SW480 (cell line): Measurements from ENCODE around the gene FBN2.

ENCODE experiments used
- DNase-seq: peaks from one replicate; pipeline ENCODE4 v3.0.0-alpha.2; 2016; ENCODE audit warnings: low spot score

The FBN2 gene

GRCh38 chr5:128252756-128253155 lies 285.3 kb downstream of the FBN2 start:
- no peak for DNase-seq

- no peak for DNase-seq
Measured at GRCh38 chr5:128252196-128252595, 285.8 kb downstream of the FBN2 start.

- no peak for DNase-seq
Measured at GRCh38 chr5:128245974-128246373, 292.1 kb downstream of the FBN2 start.

DNA sequence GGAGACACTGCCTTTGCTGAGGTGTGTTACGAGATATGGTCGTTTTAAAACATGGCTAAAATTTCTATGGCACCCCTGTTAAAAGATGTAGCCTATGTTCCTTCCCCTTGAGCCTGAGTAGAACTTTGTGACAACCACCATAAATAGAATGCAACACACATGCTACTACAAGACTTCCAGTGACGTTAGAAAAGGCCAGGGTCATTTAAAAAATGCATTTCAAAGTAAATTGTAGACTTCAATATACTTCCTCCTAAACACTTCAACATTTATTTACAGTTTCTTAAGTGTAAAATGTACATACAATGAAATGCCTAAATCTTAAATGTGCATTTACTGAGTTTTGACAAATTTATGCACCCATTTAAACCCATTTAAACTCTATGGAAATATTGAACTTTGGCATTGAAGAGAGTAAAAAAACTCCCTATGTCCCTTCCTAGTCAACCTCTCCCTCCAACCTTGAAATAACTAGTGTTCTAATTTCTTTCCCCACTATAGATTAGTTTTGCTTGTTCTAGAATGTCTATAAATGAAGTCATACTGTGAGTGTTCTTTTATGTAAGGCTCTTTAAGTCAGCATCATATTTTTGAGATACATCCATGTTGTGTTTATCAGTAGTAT lies 294.0 kb downstream of the FBN2 start:
- DNase-seq: no peak

- DNase-seq: no peak
Measured at GRCh38 chr5:128241051-128241695, 296.9 kb downstream of the FBN2 start.

DNA sequence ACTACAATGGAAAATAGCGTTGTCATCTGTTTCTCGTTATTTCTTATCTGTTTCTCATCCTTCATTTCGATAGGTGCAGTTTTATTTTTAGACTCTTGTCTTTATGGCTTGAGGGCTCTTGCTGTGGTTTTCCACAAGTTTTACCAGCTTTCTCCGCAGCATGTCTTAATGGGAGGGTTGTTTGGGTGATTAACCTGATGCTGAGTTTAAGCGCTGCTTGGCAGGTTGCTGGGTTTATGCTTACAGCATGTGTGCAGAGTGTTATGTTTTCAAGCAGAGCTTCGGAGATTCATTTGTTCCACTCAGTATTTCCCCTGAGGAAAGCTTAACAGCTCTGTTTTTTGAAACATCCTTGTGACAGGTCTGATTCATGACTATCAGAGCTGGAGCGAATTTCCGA lies 300.5 kb downstream of the FBN2 start:
- DNase-seq: no peak

- DNase-seq: no peak
Measured at GRCh38 chr5:128237000-128237399, 301.0 kb downstream of the FBN2 start.

- no peak for DNase-seq
Measured at GRCh38 chr5:128236334-128236733, 301.7 kb downstream of the FBN2 start.

DNA sequence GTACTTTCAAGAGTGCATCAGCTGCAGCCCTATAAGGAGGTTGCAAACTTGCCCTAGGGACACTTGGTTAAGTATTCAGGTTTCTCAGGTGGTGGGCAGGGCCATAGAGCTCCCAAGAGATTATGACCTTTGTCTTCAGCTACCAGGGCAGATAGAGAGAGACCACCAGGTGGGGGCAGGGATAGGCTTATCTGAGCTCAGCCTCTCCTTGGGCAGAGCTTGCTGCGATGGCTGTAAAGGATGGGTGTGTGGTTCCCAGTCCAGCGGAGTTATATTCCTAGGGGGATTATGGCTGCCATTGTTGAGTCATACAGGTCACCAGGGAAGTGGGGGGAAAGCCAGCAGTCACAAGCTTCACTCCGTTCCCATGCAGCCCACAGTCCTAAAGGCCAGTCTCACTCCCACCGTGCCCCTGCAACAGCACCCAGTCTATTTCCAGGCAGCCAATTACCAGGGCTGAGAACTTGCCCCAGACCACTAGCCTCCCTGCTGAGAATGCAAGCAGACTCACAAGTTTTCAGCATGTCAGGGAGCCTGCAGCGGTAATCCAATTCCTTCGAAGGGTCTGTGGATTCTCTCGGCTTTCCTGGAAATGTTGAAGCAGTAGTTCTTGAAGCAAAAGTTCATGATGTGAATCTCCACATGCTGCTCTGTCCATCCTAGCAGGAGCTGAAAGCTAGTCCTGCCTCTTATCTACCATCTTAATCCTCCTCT lies 303.0 kb downstream of the FBN2 start:
- DNase-seq: no peak

DNA sequence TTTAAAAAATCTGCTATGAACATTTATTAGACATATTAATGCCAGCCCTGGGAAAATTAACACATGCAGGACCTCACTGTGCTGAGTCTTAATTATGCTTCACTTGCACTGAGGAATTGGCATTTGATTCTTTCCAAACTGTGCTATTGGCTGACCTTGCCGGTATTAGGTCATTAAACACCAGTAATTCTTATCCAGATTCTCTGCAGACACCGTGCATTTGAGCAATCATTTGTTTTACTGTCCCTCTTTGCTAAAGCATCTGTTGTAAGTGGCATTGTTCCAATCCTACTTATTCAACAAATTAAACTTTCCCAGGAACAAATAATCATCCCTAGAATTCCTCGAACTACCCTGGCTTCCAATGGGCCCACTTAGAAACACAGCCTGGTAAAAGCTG lies 309.5 kb downstream of the FBN2 start:
- no peak for DNase-seq

DNA sequence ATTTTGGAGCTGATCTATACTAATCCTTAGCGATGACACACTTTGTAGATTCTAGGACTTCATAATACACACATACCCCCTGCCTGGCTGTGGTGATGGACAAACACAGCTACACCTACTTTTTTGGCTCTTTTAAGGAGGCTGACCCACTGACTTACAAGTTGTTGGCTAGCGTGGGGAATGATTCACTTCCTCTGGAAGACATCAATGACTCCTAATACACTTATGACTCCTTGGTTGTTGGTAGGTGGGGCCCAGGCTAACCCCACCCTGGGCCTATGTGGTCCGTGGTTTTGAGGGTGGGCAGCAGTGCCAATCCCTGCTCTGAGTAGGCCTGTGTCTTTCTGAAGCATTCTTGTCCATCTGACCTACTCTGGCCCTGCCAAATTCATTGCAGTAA lies 310.0 kb downstream of the FBN2 start:
- DNase-seq: peak; percentile 36

DNA sequence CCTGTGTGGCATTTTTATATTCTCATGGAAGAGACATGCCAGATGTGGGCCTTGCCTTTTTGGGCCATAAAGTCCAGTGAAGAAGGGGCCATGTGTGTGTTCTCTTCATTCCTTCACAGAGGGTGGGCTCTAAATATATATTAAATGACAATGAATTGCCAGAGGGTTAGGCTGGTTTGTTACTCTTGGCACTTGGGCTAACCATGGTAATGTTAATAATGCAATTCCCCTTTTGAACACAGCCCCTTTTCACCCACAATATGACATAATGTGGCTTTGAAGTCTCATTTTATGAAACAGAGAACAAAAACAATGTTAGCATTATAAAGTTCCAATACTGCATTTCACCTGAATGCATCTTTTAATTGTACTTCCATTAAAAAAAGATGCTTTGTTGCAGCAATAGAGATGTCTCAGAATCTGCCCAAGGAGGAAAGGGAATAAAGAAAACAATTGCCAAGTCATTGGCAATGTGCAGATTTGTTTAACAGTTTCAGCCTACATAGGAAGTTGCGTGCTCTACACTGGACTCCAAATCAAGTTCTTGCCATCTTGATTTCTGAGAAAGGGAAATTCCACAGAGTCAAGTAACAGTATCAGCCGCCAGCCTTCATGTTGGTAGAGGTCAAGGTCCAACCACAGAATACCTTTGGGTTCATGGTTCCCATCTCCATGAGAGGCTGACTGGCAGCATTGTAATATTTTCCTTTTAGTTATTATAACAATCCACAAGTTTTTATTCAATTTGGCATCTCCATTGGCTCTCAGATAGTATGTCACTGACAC lies 312.6 kb downstream of the FBN2 start:
- DNase-seq: peak; percentile 22

- DNase-seq: no peak
Measured at GRCh38 chr5:128224336-128224735, 313.7 kb downstream of the FBN2 start.

DNA sequence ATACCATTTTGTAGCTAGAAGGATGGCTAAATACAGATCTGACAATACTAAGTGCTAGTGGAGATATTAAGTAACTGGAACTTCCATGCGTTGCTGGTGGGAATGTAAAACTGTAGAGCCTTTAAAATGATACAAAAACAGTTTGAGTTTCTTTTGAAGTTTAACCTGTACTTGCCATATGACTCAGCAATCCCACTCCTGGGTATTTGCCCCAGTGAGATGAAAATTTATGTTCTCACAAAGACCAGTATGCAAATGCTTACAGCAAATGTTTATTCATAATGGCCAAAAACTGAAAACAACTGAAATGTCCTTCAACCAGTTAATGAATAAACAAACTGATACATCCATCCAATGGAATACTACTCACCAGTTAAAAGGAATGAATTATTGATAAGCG lies 317.2 kb downstream of the FBN2 start:
- DNase-seq: no peak

DNA sequence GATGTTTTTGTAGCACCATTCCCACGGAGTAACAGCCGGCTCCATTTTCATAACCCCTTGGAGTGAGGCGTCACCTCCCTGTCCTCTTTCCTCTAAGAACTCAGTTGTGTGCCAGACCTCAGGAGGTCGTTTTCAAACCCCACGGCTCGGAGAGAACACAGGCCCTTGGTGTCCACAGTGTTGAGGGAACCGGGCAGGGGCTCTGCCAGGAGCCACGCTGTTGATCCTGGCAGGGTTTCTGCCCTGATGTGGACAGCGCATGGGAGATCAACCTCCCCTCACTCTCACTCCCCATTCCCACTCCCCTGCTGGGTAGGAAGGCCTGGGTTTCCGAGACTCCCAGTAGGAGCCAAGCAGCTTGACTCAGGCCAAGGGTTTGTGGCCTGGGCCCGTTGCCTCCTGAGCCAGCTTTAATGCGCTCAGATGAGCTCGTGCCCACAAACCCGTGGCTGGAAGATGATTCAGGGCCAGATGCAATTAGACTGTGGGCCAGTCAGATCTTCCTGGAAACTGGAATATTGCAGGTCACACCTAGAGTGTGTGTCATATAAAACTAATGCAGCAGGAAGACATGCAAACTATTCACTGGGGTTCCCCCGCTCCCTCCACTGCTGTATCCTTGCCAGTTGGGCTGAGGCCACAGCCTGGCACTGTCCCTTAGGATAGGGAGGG lies 321.0 kb downstream of the FBN2 start:
- DNase-seq: peak; percentile 28

GRCh38 chr5:128216285-128216684 lies 321.8 kb downstream of the FBN2 start:
- no peak for DNase-seq

DNA sequence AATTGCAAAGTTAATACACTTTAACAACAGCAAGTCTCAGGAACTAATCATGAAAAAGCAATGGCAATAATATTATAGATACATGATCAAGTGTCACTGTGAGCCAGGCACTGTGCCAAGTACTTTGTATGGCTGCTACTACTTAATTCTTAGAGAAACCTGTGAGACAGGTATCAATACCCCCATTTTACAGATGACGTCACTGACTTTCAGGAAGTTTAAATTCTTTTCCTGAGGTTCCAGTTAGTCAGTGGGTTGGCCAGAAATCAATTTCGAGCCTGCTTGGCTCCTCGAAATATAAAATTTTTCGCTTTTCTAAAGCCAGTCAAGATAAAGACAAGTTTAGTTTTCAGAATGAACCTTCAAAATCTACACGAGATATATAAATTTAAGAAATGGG lies 324.2 kb downstream of the FBN2 start:
- no peak for DNase-seq

DNA sequence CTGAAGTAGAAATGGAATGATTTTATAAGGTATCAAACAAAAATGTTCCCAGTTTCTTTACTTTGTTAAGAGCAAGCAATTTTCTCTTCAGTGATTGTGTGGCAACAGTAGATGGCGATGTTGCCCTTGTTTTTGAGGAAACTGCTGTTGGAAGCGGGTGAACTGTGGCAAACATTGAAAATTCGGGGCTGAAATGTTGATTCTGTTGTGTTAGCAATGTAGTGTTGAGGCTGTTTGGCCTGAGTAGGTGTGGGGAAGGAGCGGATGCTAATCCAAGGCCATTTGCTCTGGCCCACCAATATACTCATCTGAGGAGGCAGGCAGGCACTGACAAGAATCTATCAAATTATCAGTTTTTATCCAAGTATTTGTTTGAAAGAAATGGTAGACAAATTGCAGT lies 324.7 kb downstream of the FBN2 start:
- DNase-seq: peak; percentile 63

GRCh38 chr5:128212191-128212806 lies 325.7 kb downstream of the FBN2 start:
- DNase-seq: no peak

DNA sequence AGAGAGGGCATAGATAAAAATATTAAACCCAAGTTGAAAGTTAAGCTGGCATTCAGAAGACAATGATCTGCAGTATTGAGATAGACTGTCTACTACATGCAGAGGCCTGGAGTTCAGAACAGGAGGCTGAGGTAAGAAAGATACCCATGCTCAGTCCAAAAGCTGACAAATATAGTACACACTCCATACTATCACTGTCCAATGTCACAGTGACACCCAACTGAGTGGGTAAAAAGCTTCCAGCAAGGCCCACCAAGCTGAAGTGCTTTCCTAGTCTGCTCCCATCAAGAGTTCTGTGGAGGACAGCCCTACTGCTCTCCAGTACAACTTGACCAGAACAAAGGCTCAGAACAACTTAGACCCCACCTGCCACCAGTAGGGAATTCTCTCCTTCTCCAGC lies 329.6 kb downstream of the FBN2 start:
- DNase-seq: no peak
